PC-3 (cell line): ENCODE measurements around the gene ZNF771.
"Not testable (repeated sequence)": the region's sequence is repeated elsewhere in the genome, so short reads cannot be mapped to it uniquely, and the experiment has no call there.

Experiments used
- EZH2 ChIP-seq: fragments of 300-600 bp; sonication (generic); IDR thresholded peaks from one replicate; pipeline ENCODE4 v1.6.1; 2017; ENCODE audit warnings: antibody characterized with exemption, mild to moderate bottlenecking, low read length; ENCODE audit not compliant: unreplicated experiment
- EZH2phosphoT487 ChIP-seq: fragments of 300-600 bp; sonication (generic); IDR thresholded peaks from 2 replicates; pipeline ENCODE4 v1.6.1; 2018; ENCODE audit warnings: mild to moderate bottlenecking, antibody characterized with exemption, low read length, borderline replicate concordance
- TF ChIP-seq, protein P1 (sequence below): fragments of 300-600 bp; sonication (generic); conservative IDR thresholded peaks from 2 replicates; pipeline ENCODE4 v1.5.1; 2017; ENCODE audit warnings: antibody characterized with exemption, low read depth, mild to moderate bottlenecking, low read length

GRCh38 chr16:30461426-30461825, 54.0 kb downstream of the ZNF771 start:
- TF ChIP-seq, protein P1, sequence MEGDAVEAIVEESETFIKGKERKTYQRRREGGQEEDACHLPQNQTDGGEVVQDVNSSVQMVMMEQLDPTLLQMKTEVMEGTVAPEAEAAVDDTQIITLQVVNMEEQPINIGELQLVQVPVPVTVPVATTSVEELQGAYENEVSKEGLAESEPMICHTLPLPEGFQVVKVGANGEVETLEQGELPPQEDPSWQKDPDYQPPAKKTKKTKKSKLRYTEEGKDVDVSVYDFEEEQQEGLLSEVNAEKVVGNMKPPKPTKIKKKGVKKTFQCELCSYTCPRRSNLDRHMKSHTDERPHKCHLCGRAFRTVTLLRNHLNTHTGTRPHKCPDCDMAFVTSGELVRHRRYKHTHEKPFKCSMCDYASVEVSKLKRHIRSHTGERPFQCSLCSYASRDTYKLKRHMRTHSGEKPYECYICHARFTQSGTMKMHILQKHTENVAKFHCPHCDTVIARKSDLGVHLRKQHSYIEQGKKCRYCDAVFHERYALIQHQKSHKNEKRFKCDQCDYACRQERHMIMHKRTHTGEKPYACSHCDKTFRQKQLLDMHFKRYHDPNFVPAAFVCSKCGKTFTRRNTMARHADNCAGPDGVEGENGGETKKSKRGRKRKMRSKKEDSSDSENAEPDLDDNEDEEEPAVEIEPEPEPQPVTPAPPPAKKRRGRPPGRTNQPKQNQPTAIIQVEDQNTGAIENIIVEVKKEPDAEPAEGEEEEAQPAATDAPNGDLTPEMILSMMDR: not testable (repeated sequence)
- TF ChIP-seq EZH2, EZH2phosphoT487: not testable (repeated sequence)
